Prostate gland (tissue), 2 donors: Measurements from ENCODE around the gene SAT2. TPM values are rescaled to one million over a fixed set of nuclear protein-coding genes. Genes with fewer than 3 reads are reported as not detected.
"Not testable (repeated sequence)": the region's sequence is repeated elsewhere in the genome, so short reads cannot be mapped to it uniquely, and the experiment has no call there.

Experiments
- DNase-seq: peaks from one replicate; pipeline ENCODE4 v3.0.0-alpha.2; 2019; ENCODE audit warnings: low spot score
- H3K27ac ChIP-seq, 2 donors: fragments of 200-600 bp; sonication (generic); 2 replicates each; pipeline ENCODE4 v1.5.1; 2017 to 2019
- H3K27me3 ChIP-seq: fragments of 200-600 bp; sonication (generic); replicated peaks from 2 replicates; pipeline ENCODE4 v1.5.1; 2019; ENCODE audit not compliant: insufficient read depth
- H3K36me3 ChIP-seq, 2 donors: fragments of 200-600 bp; sonication (generic); 1 replicate in 1 of 2; 2 replicates in 1 of 2; pipeline versions ENCODE4 v1.5.1 to v1.8.1; 2017 to 2019
- H3K4me1 ChIP-seq: fragments of 200-600 bp; sonication (generic); replicated peaks from 2 replicates; pipeline ENCODE4 v1.5.1; 2019
- H3K4me3 ChIP-seq, 2 donors: fragments of 200-600 bp; sonication (generic); 2 replicates each; pipeline ENCODE4 v1.5.1; 2017 to 2019
- H3K9me3 ChIP-seq: fragments of 200-600 bp; sonication (generic); 2 replicates; pipeline ENCODE4 v1.5.1; 2017
- POLR2A ChIP-seq: fragments of 450-650 bp; IDR thresholded peaks from one replicate; pipeline ENCODE4 v1.6.1; 2016; ENCODE audit warnings: antibody characterized with exemption, mild to moderate bottlenecking
- POLR2AphosphoS5 ChIP-seq: sonication (generic); formaldehyde crosslinking; IDR thresholded peaks from one replicate; pipeline ENCODE4 v1.6.1; 2017; ENCODE audit warnings: antibody characterized with exemption
- WGBS: methylation state at CpG from one replicate; pipeline ENCODE4 v1.1.5; 2018; 5-methylcytosine and 5-hydroxymethylcytosine counted together
- intact Hi-C: fragments of 100-400 bp; cut with DNase I; formaldehyde crosslinking; loops from one replicate; pipeline ENCODE4 v1.14.2; 2022
- total RNA-seq, 2 donors: library from RNA; depleted of rRNA; stranded (reverse); fragments of >200 nt; gene quantifications; one replicate each; pipeline ENCODE4 v1.1.0, GENCODE V29; 2016
- TF ChIP-seq, protein P1 (sequence below), 4 experiments: fragments of 200-600 bp in 2 of 4; fragments of 450-650 bp in 2 of 4; sonication (generic) in 2 of 4; IDR thresholded peaks; 1 replicate in 3 of 4; 2 replicates in 1 of 4; pipeline ENCODE4 v1.5.1; 2016 to 2019; ENCODE audit warnings: antibody characterized with exemption in 4 of 4, mild to moderate bottlenecking in 2 of 4, moderate library complexity in 2 of 4

Gene SAT2
- total RNA-seq, 2 donors from 2014 or later: 83.3 to 139 TPM

DNA sequence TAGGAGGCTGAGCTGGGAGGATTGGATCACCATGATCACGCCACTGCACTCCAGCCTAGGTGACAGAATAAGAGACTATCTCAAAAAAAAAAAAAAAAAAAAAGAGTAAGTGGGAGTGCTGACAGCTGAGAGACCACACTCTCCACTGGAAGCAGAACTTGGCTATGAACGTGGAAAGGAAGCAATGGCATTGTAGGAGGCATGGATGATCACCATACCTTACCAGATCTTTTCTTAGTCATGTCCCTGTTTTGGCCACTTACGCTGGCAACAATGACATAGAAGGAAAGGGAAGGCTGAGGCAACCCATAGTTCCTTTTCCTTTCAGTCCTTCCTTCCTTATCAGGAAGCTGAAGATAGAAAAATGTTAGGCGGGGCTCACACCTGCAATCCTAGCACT is 19.4 kb upstream of the SAT2 start:
- intact Hi-C loops: no loop called here
- Histone ChIP-seq H3K27ac (no peak overlapping the region), H3K36me3 (no peaks in the 10 kb centered on the region), H3K4me1 (no peaks in the 10 kb centered on the region), H3K27me3 (no peaks in the 10 kb centered on the region), H3K9me3 (no peaks in the 10 kb centered on the region), H3K4me3 (no peak overlapping the region)
- TF ChIP-seq POLR2A: no peak
- TF ChIP-seq, protein P1, sequence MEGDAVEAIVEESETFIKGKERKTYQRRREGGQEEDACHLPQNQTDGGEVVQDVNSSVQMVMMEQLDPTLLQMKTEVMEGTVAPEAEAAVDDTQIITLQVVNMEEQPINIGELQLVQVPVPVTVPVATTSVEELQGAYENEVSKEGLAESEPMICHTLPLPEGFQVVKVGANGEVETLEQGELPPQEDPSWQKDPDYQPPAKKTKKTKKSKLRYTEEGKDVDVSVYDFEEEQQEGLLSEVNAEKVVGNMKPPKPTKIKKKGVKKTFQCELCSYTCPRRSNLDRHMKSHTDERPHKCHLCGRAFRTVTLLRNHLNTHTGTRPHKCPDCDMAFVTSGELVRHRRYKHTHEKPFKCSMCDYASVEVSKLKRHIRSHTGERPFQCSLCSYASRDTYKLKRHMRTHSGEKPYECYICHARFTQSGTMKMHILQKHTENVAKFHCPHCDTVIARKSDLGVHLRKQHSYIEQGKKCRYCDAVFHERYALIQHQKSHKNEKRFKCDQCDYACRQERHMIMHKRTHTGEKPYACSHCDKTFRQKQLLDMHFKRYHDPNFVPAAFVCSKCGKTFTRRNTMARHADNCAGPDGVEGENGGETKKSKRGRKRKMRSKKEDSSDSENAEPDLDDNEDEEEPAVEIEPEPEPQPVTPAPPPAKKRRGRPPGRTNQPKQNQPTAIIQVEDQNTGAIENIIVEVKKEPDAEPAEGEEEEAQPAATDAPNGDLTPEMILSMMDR (IDR thresholded peaks at IDR 0.05): no peak
- no peak for TF ChIP-seq POLR2AphosphoS5
- DNase-seq: no peak
- WGBS: 79% methylated on average over 4 of the region's 4 CpGs

DNA sequence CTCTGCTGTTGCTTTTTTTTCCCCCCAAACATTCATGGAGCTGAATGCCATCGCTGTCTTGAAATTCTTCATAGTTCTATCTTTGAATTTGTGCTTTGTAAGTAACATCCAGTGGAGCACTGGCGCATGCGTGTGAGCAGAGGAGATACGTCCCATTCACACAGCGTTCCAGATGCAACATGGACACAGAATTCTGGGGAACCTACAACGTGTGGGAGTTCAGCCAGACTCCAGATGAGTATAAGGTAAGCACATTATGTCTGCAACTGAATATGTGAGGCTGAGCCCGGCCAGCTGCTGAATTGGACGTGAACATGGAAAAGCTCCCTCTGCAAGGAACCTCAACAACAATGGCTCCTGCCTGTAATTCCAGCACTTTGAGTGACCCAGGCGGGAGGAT is 18.8 kb upstream of the SAT2 start:
- intact Hi-C loops: no loop called here
- no peak for DNase-seq
- Histone ChIP-seq H3K27ac (no peak overlapping the region), H3K4me3 (no peak overlapping the region), H3K4me1 (no peaks in the 10 kb centered on the region), H3K27me3 (no peaks in the 10 kb centered on the region), H3K36me3 (no peaks in the 10 kb centered on the region), H3K9me3 (no peaks in the 10 kb centered on the region)
- 70% methylated on average over 8 of the region's 9 CpGs for WGBS
- TF ChIP-seq, protein P1 (IDR thresholded peaks at IDR 0.05): no peak
- no peak for TF ChIP-seq POLR2A
- no peak for TF ChIP-seq POLR2AphosphoS5

DNA sequence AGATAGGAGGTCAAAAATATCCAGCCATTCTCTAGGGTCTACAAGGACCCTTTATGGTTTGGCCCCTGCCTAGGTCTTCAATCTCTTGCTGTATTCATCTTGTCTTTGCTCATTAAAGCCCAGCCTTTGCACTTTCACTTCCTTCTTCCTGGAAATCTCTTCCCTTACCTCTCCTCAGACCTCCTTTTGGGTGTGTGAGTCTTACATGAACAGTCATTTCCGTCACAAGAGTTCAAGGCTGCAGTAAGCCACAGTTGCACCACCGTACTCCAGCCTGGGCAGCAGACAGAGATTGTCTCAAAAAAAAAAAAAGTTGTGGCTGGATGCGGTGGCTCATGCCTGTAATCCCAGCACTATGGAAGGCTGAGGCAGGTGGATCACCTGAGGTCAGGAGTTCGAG is 17.2 kb upstream of the SAT2 start:
- Histone ChIP-seq H3K27me3 (no peaks in the 10 kb centered on the region), H3K9me3 (no peaks in the 10 kb centered on the region), H3K4me1 (no peaks in the 10 kb centered on the region), H3K4me3 (no peak overlapping the region), H3K27ac (no peak overlapping the region), H3K36me3 (no peaks in the 10 kb centered on the region)
- no peak for TF ChIP-seq POLR2A
- TF ChIP-seq, protein P1 (IDR thresholded peaks at IDR 0.05): no peak
- TF ChIP-seq POLR2AphosphoS5: no peak
- DNase-seq: no peak
- 97% methylated on average over 4 of the region's 4 CpGs for WGBS
- intact Hi-C loops: no loop called here

DNA sequence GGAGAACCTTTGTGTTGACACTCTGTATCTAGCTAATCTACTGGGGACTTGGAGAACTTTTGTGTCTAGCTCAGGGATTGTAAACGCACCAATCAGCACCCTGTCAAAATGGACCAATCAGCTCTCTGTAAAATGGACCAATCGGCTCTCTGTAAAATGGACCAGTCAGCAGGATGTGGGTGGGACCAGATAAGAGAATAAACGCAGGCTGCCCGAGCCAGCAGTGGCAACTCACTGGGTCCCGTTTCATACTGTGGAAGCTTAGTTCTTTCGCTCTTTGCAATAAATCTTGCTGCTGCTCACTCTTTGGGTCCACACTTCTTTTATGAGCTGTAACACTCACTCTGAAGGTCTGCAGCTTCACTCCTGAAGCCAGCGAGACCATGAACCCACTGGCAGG is 14.0 kb upstream of the SAT2 start:
- H3K36me3 ChIP-seq, intact Hi-C loops, H3K27ac ChIP-seq, H3K4me3 ChIP-seq, H3K27me3 ChIP-seq, H3K4me1 ChIP-seq, H3K9me3 ChIP-seq, DNase-seq: not testable (repeated sequence)
- 45% methylated on average over 7 of the region's 7 CpGs for WGBS

DNA sequence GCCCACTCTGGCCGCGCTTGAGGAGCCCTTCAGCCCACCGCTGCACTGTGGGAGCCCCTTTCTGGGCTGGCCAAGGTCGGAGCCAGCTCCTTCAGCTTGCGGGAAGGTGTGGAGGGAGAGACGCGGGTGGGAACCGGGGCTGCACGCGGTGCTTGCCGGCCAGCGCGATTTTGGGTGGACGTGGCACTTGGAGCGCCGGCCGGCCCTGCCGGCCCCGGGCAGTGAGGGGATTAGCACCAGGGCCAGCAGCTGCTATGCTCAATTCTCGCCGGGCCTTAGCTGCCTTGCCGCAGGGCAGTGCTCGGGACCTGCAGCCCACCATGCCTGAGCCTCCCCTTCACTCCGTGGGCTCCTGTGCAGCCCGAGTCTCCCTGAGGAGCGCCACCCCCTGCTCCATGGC is 13.2 kb upstream of the SAT2 start:
- H3K36me3 ChIP-seq: no peaks in the 10 kb centered on the region
- no peaks in the 10 kb centered on the region for H3K4me1 ChIP-seq
- H3K9me3 ChIP-seq: no peaks in the 10 kb centered on the region
- H3K27ac ChIP-seq: no peak overlapping the region
- no peak for DNase-seq
- WGBS: 100% methylated on average over 11 of the region's 26 CpGs
- H3K27me3 ChIP-seq: no peaks in the 10 kb centered on the region
- intact Hi-C loops: no loop called here
- H3K4me3 ChIP-seq: no peak overlapping the region
- no peak for TF ChIP-seq POLR2A
- TF ChIP-seq POLR2AphosphoS5: no peak
- TF ChIP-seq, protein P1 (IDR thresholded peaks at IDR 0.05): no peak
